GM12872 (cell line): ENCODE results near the gene DPF3.

Experiments
- CTCF ChIP-seq: IDR thresholded peaks from 3 replicates; pipeline ENCODE4 v1.5.1; 2011; ENCODE audit warnings: low read depth, mild to moderate bottlenecking, low read length, moderate library complexity; ENCODE audit not compliant: insufficient read depth

The DPF3 gene

GRCh38 chr14:72802588-72802946 lies 91.3 kb downstream of the DPF3 start:
- TF ChIP-seq CTCF: no peak

DNA sequence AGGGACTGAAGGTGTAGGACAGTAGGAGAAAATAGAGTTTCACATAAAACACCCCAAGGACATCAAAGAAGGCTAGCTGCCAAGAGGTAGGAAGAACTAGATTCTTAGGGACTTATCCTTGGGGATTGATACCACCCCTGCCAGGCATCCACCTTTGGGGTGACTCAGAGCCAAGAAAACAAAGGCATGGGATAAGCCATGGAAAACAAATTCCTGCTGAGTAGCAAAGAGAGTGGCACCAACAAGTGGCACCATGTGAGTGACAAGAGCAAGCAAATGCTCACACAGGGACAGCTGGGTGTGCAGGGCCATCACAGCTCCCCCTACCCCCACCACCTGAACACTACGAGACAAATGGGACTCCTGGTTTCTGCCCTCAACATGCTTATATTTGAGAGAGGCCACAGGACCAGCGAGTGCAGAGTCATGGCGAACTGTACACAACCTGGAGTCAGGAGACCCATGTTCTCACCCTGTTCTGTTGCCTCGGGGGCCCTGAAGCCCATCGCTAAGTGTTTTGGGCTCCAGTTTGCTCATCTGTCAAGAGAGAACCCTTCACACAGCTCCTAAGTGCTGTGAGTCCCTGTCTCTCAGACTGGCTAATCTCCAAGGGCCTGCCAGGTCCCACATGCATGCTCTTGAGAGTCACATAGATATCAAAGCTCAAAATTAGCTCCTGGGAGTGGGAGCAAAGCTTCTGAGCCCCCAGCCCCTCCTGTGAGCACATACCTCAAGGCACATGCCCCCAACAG lies 91.9 kb downstream of the DPF3 start:
- TF ChIP-seq CTCF: no peak

DNA sequence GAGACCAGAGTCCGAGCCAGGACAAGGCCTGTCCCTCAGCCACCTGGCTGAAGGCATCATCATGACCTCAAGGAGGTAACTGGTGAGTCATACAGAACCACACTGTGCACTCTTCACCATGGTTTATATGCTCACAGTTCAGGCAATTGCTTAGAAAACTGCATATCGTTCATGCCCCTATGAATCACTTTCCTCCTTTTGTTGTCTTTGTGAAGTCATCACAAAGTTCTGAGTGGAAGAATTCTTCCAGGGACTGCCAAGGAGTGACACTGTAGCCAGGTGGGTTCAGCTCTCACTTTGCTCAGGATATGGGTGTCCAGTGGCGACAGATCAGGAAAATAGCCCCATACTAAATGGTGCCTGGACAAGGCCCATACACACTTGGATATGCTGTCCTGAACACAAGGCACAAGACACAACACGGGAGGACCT lies 92.5 kb downstream of the DPF3 start:
- no peak for TF ChIP-seq CTCF

- TF ChIP-seq CTCF: no peak
Observed at GRCh38 chr14:72800848-72801370, 93.0 kb downstream of the DPF3 start.

- no peak for TF ChIP-seq CTCF
Observed at GRCh38 chr14:72800296-72800695, 93.6 kb downstream of the DPF3 start.

DNA sequence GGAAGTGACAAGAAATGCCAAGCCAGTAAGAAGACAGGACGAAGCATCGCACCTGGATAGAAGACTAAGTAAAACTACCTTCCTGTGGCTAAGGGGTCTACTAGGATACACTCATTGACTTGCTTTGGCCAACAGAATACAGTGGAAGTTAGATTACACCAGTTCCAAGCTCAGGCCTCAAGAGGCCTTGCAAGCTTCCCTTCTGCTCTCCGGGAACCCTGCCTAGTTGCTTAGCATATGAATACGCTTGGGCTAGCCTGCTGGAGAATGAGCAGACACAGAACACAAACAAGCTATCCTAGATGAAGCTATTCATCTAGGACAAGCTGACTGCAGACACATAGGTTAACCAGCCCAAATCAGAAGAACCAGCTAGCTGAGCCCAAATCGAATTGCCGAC lies 97.0 kb downstream of the DPF3 start:
- TF ChIP-seq CTCF: no peak

- TF ChIP-seq CTCF: no peak
Observed at GRCh38 chr14:72793156-72793939, 100.6 kb downstream of the DPF3 start.
